OCI-LY7 (cell line): Measurements from ENCODE around the gene VAMP1. TPM values are rescaled to one million over a fixed set of nuclear protein-coding genes. Genes with fewer than 3 reads are reported as not detected.
"Not testable (repeated sequence)": the region's sequence is repeated elsewhere in the genome, so short reads cannot be mapped to it uniquely, and the experiment has no call there.

Source experiments
- BruUV-seq: library from RNA; stranded (reverse); fragments of 400-500 nt; replicated peaks from 2 replicates; lab custom pipeline; 2021; lab: Mats Ljungman, UMichigan
- CTCF ChIA-PET: fragments of 300-600 bp; sonication (Branson Sonifier 250); formaldehyde crosslinking; loops from one replicate; lab custom pipeline; 2022; ENCODE audit warnings: antibody characterized with exemption; ENCODE audit not compliant: unreplicated experiment; lab: Charles Lee
- POLR2A ChIA-PET: fragments of 300-600 bp; sonication (Branson Sonifier 250); formaldehyde crosslinking; loops from one replicate; lab custom pipeline; 2022; ENCODE audit warnings: antibody characterized with exemption; lab: Charles Lee
- DNase-seq: peaks from one replicate; pipeline ENCODE4 v3.0.0-alpha.2; 2015; ENCODE audit warnings: low spot score
- H2AFZ ChIP-seq: fragments of 200-600 bp; sonication (generic), shearing (Covaris generic); 2 replicates; pipeline ENCODE4 v1.6.1; 2014; ENCODE audit warnings: mild to moderate bottlenecking, antibody characterized with exemption, low read length, moderate library complexity
- H3K27ac ChIP-seq: fragments of 200-600 bp; sonication (generic); 2 replicates; pipeline ENCODE4 v1.5.1; 2014; ENCODE audit warnings: mixed run types, low read depth, mild to moderate bottlenecking, moderate library complexity, low read length, inconsistent platforms; ENCODE audit not compliant: poor library complexity, severe bottlenecking
- H3K36me3 ChIP-seq: fragments of 200-600 bp; sonication (generic); 2 replicates; pipeline ENCODE4 v1.6.1; 2014; ENCODE audit warnings: mild to moderate bottlenecking, antibody characterized with exemption, low read length, moderate library complexity, mixed read lengths; ENCODE audit not compliant: insufficient read depth
- H3K4me1 ChIP-seq: fragments of 200-600 bp; sonication (generic); 2 replicates; pipeline ENCODE4 v1.5.1; 2014; ENCODE audit warnings: mild to moderate bottlenecking, low read length; ENCODE audit not compliant: insufficient read depth, poor library complexity, severe bottlenecking
- H3K4me2 ChIP-seq: fragments of 200-600 bp; sonication (generic); 2 replicates; pipeline ENCODE4 v1.6.1; 2014; ENCODE audit warnings: mild to moderate bottlenecking, low read length
- H3K4me3 ChIP-seq: fragments of 200-600 bp; sonication (generic); 2 replicates; pipeline ENCODE4 v1.5.1; 2014; ENCODE audit warnings: mild to moderate bottlenecking, low read depth, low read length; ENCODE audit not compliant: poor library complexity, severe bottlenecking
- H3K79me2 ChIP-seq: fragments of 200-600 bp; sonication (generic); 2 replicates; pipeline ENCODE4 v1.6.1; 2016; ENCODE audit warnings: low read depth, mild to moderate bottlenecking, low read length, moderate library complexity, mixed read lengths; ENCODE audit not compliant: insufficient read depth
- H3K9me2 ChIP-seq: fragments of 200-600 bp; sonication (generic); 2 replicates; pipeline ENCODE4 v1.6.1; 2016; ENCODE audit warnings: mild to moderate bottlenecking, low read length, mixed read lengths; ENCODE audit not compliant: insufficient read depth
- H3K9me3 ChIP-seq: fragments of 200-600 bp; sonication (generic); 2 replicates; pipeline ENCODE4 v1.6.1; 2014; ENCODE audit warnings: mild to moderate bottlenecking, mixed run types, low read length, mixed read lengths
- H4K20me1 ChIP-seq: fragments of 200-600 bp; sonication (generic); 2 replicates; pipeline ENCODE4 v1.6.1; 2014; ENCODE audit warnings: mild to moderate bottlenecking, antibody characterized with exemption, low read length, moderate library complexity, mixed read lengths; ENCODE audit not compliant: insufficient read depth
- EZH2phosphoT487 ChIP-seq: fragments of 200-600 bp; sonication (generic); IDR thresholded peaks from 2 replicates; pipeline ENCODE4 v1.6.1; 2018; ENCODE audit warnings: low read depth, borderline replicate concordance, mild to moderate bottlenecking, mixed run types, antibody characterized with exemption, low read length, moderate library complexity, mixed read lengths
- intact Hi-C: fragments of 100-400 bp; cut with micrococcal nuclease; formaldehyde crosslinking; loops from one replicate; pipeline ENCODE4 v1.10.0; 2022; ENCODE audit not compliant: unreplicated experiment
- total RNA-seq, 2 experiments: library from RNA; depleted of rRNA in 1 of 2; stranded (reverse); fragments of >200 nt in 1 of 2; shearing (Covaris generic) in 1 of 2; gene quantifications; 2 replicates each; pipeline ENCODE4 v1.2.3, GENCODE V29; 2014 to 2022
- TF ChIP-seq, protein P1 (sequence below): fragments of 200-600 bp; sonication (generic); conservative IDR thresholded peaks from 2 replicates; pipeline ENCODE4 v1.5.1; 2014; ENCODE audit warnings: mild to moderate bottlenecking, antibody characterized with exemption, low read length, moderate library complexity, mixed read lengths

VAMP1 gene
- total RNA-seq, 2 experiments from 2014 or later, result 46.9 to 86.0 TPM

DNA sequence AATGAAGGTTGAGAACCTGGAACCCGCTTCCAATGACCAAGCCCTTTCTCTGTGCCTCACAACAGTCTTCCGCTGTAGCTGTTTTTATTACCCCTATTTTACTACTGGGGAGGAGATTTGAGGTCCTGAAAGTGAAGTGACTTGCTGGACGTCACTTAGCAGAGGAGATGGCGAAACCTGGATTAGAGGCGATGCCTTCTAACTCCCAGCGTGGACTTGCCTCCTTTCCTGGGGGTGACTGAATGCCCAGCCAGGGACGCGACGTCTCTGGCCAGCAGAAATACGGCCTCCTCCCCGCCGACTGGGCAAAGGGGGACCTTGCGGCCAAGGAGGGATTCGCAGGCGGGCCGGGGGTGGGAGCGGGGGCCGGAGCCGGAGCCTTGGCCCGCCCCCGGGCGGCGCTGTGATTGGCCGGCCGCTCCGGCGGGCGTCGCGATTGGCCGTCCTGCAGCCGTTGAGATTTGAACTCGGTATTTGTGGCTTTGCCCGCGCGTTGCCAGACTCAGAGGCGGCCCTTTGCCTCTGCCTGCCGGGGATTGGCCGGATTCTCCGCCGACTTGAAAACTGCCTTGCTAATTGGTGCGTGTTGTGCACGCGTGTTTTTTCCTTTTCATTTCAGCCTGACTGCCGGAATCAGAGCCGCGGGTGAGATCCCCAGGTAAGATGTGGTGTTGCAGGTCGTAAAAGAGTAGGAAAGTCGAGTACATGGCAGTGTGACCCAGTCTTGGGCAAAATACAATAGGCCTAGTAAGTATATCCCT is 23.2 kb upstream of the VAMP1 start, which contains the start of gene NCAPD2:
NCAPD2 (plus strand) TSS at position 606 of the 761 bp plus-strand sequence. CDS start 997 bp downstream, outside the sequence.
- H3K36me3 ChIP-seq, result peaks cover 62% of the 10 kb centered on the region
- TF ChIP-seq EZH2phosphoT487, result no peak
- TF ChIP-seq, protein P1, sequence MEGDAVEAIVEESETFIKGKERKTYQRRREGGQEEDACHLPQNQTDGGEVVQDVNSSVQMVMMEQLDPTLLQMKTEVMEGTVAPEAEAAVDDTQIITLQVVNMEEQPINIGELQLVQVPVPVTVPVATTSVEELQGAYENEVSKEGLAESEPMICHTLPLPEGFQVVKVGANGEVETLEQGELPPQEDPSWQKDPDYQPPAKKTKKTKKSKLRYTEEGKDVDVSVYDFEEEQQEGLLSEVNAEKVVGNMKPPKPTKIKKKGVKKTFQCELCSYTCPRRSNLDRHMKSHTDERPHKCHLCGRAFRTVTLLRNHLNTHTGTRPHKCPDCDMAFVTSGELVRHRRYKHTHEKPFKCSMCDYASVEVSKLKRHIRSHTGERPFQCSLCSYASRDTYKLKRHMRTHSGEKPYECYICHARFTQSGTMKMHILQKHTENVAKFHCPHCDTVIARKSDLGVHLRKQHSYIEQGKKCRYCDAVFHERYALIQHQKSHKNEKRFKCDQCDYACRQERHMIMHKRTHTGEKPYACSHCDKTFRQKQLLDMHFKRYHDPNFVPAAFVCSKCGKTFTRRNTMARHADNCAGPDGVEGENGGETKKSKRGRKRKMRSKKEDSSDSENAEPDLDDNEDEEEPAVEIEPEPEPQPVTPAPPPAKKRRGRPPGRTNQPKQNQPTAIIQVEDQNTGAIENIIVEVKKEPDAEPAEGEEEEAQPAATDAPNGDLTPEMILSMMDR, result peak; percentile 40; the same call in 1 of the 2 replicates
- H3K9me3 ChIP-seq, result no peaks in the 10 kb centered on the region
- ChIA-PET POLR2A (interaction anchor here (0.6 to 3.4 kb wide), 12 partner anchors 17 to 67 kb away, joined by 3 to 24 read pairs (median 4); partner anchors contain the start of genes GAPDH, TAPBPL and VAMP1), CTCF (interaction anchor here (0.6 kb wide), 1 partner anchor 23 kb away, joined by 3 read pairs; the partner anchor contains the start of gene VAMP1)
- peak; percentile 98 for DNase-seq
- peak within 1 kb of the TSS; percentile 91 for H3K4me3 ChIP-seq
- peaks cover 56% of the 10 kb centered on the region for H3K79me2 ChIP-seq
- no TSS peak for BruUV-seq
- peak within 1 kb of the TSS; percentile 96 for H3K27ac ChIP-seq
- H3K4me2 ChIP-seq, result peak within 1 kb of the TSS; percentile 98
- intact Hi-C loops, result loop anchor here (1.0 to 5.0 kb wide), 4 partner anchors 23 to 204 kb away; partner anchors contain the start of genes GAPDH and VAMP1
- H2AFZ ChIP-seq, result peak within 1 kb of the TSS; percentile 49; the same call in 1 of the 2 replicates
- peaks cover 37% of the 10 kb centered on the region for H3K4me1 ChIP-seq
- H4K20me1 ChIP-seq, result no peaks in the 10 kb centered on the region
- H3K9me2 ChIP-seq, result no peaks in the 10 kb centered on the region

DNA sequence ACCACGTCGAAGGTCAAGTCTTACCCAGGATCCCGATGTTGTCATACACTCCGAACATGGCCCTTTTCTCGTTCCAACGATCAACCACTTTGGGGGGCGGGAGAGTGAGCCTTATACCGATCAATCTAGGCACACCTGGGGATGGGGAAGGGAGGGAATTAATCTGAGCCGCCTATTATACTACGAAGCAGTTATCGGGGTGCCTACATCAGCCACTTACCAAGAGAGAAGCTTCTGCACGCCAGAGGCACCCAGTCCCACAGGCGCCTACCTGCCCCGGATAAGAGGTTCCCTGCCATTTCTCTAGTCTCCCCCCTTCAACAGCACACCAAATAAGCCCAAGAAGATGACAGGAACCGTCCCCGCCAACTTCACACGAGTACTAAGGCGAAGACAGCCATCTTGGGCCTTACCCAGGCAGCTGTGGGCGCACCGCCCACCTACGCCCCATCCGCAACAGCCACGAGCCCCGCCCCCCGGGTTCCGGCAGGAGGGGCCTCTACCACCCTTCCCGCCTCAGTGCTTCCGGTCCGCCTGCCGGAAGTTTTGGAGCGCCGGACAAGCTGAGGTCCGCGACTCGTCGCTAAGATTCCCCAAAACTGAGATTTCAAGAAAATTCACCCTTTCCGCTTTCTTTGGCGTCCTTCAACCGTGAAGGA is 22.5 kb upstream of the VAMP1 start, which contains the start of gene MRPL51:
MRPL51 (minus strand) TSS at position 425 of the 659 bp plus-strand sequence; CDS start at position 299, 126 bp downstream.
- ChIA-PET CTCF (interaction anchor here (0.6 to 0.9 kb wide), 2 partner anchors 22 to 45 kb away, joined by 3 read pairs; partner anchors contain the start of gene VAMP1), POLR2A (interaction anchor here (0.6 to 3.4 kb wide), 7 partner anchors 22 to 64 kb away, joined by 3 to 24 read pairs (median 4); partner anchors contain the start of genes TAPBPL and VAMP1)
- intact Hi-C loops, result loop anchor here (1.0 to 5.0 kb wide), 3 partner anchors 23 to 204 kb away; partner anchors contain the start of gene VAMP1
- H3K36me3 ChIP-seq, result peaks cover 55% of the 10 kb centered on the region
- H3K4me2 ChIP-seq, result peak within 1 kb of the TSS; percentile 98
- H2AFZ ChIP-seq, result peak within 1 kb of the TSS; percentile 49; the same call in 1 of the 2 replicates
- H4K20me1 ChIP-seq, result no peaks in the 10 kb centered on the region
- H3K4me3 ChIP-seq, result peak within 1 kb of the TSS; percentile 91
- DNase-seq, result peak; percentile 97
- TSS peak; percentile 98 for BruUV-seq
- peak within 1 kb of the TSS; percentile 96 for H3K27ac ChIP-seq
- TF ChIP-seq, protein P1, result no peak
- TF ChIP-seq EZH2phosphoT487, result no peak
- peaks cover 49% of the 10 kb centered on the region for H3K79me2 ChIP-seq
- H3K4me1 ChIP-seq, result peaks cover 37% of the 10 kb centered on the region
- H3K9me3 ChIP-seq, result no peaks in the 10 kb centered on the region
- H3K9me2 ChIP-seq, result no peaks in the 10 kb centered on the region

DNA sequence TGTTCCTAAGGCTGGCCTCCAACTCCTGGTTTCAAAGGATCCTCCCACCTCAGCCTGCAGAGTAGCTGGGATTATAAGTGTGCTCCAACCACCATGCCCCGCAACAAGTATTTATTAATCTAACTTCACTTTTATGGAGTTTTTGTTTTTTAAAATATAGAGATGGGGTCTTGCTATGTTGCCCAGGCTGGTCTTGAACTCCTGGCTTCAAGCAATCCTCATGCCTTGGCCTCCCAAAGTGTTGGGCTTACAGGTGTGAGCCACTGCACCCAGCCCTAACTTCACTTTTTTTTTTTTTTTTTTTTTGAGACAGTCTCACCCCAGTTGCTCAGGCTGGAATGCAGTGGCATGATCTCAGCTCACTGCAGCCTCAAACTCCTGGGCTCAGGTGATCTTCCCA is 20.2 kb upstream of the VAMP1 start:
- not testable (repeated sequence) for H3K9me3 ChIP-seq, BruUV-seq, H4K20me1 ChIP-seq, H3K9me2 ChIP-seq, H2AFZ ChIP-seq, H3K27ac ChIP-seq, H3K4me3 ChIP-seq, DNase-seq, H3K4me2 ChIP-seq
- POLR2A ChIA-PET, result interaction anchor here (0.7 to 3.4 kb wide), 5 partner anchors 8 to 123 kb away, joined by 3 to 24 read pairs (median 5); partner anchors contain the start of gene VAMP1
- peaks cover 32% of the 10 kb centered on the region for H3K36me3 ChIP-seq
- CTCF ChIA-PET, result interaction anchor here (0.6 kb wide), 2 partner anchors 161 to 164 kb away, joined by 3 read pairs; no protein-coding TSS in a partner anchor
- intact Hi-C loops, result loop anchor here (5.0 kb wide), 1 partner anchor 207 kb away; no protein-coding TSS in a partner anchor
- peaks cover 31% of the 10 kb centered on the region for H3K79me2 ChIP-seq
- H3K4me1 ChIP-seq, result peaks cover 19% of the 10 kb centered on the region
